Lung (tissue), 12 donors: ENCODE measurements around the gene PLVAP. TPM values are rescaled to one million over a fixed set of nuclear protein-coding genes. Genes with fewer than 3 reads are reported as not detected.

Experiments
- ATAC-seq: fragments of 200-7000 bp; cut with Tn5 transposase; one replicate; pipeline ENCODE4 v1.9.1; 2020; ENCODE audit warnings: moderate number of reproducible peaks; ENCODE audit not compliant: insufficient read depth, low FRiP score
- DNase-seq, 3 donors: peaks; one replicate each; pipeline ENCODE4 v3.0.0-alpha.2; 2013 to 2017
- H3K27ac ChIP-seq, 2 donors: one replicate each; pipeline ENCODE4 v1.5.1; 2013; ENCODE audit warnings: mild to moderate bottlenecking in 2 of 2, moderate library complexity in 2 of 2, control low read depth in 1 of 2, inconsistent platforms in 1 of 2, low read depth in 1 of 2, low read length in 1 of 2
- H3K27me3 ChIP-seq, 3 donors: one replicate each; pipeline ENCODE4 v1.5.1; 2013; ENCODE audit warnings: low read length in 2 of 3; ENCODE audit not compliant: control insufficient read depth in 3 of 3, insufficient read depth in 3 of 3
- H3K36me3 ChIP-seq, 4 donors: one replicate each; pipeline ENCODE4 v1.5.1; 2013; ENCODE audit warnings: low read length in 4 of 4, mild to moderate bottlenecking in 1 of 4, moderate library complexity in 1 of 4; ENCODE audit not compliant: control insufficient read depth in 4 of 4, insufficient read depth in 4 of 4
- H3K4me1 ChIP-seq, 5 donors: one replicate each; pipeline ENCODE4 v1.5.1; 2013; ENCODE audit warnings: low read length in 5 of 5, mild to moderate bottlenecking in 2 of 5, moderate library complexity in 1 of 5; ENCODE audit not compliant: control insufficient read depth in 5 of 5, insufficient read depth in 5 of 5
- H3K4me3 ChIP-seq: one replicate; pipeline ENCODE4 v1.5.1; 2013; ENCODE audit warnings: mild to moderate bottlenecking, control low read depth, moderate library complexity
- H3K9ac ChIP-seq, 2 donors: one replicate each; pipeline ENCODE4 v1.5.1; 2013; ENCODE audit warnings: low read length in 2 of 2, control low read depth in 1 of 2; ENCODE audit not compliant: insufficient read depth in 1 of 2
- H3K9me3 ChIP-seq, 4 donors: one replicate each; pipeline ENCODE4 v1.5.1; 2013; ENCODE audit warnings: low read length in 3 of 4, mild to moderate bottlenecking in 1 of 4, moderate library complexity in 1 of 4; ENCODE audit not compliant: control insufficient read depth in 4 of 4, insufficient read depth in 3 of 4
- WGBS, 2 donors: extraction: QIAGEN DNeasy Blood & Tissue Kit; methylation state at CpG; one replicate each; pipeline ENCODE4 v1.1.7; 2013; 5-methylcytosine and 5-hydroxymethylcytosine counted together
- polyA plus RNA-seq, 2 donors: library from polyadenylated mRNA; stranded (reverse); fragments of 200-250 nt; gene quantifications; one replicate each; pipeline ENCODE4 v1.2.1, GENCODE V29; 2013
- total RNA-seq, 2 donors: library from RNA; depleted of rRNA in 1 of 2; stranded (reverse); fragments of >200 nt in 1 of 2; gene quantifications; one replicate each; pipeline ENCODE4 v1.2.1, GENCODE V29; 2014 to 2021
- TF ChIP-seq, protein P1 (sequence below): IDR thresholded peaks from 2 replicates; pipeline ENCODE4 v1.5.1; 2012; ENCODE audit warnings: mild to moderate bottlenecking; ENCODE audit errors: control extremely low read depth, extremely low read depth
- donor health status: control.
- donor health status: control.
- donor health status: Bipolar disorder and iron deficiency.
- donor health status: healthy.
- donor health status: DM: yes; HTN: yes; CAD: no.

Gene PLVAP
- total and polyA plus RNA-seq, 4 donors = 6.4 to 55.0 (median 25.8) TPM

DNA sequence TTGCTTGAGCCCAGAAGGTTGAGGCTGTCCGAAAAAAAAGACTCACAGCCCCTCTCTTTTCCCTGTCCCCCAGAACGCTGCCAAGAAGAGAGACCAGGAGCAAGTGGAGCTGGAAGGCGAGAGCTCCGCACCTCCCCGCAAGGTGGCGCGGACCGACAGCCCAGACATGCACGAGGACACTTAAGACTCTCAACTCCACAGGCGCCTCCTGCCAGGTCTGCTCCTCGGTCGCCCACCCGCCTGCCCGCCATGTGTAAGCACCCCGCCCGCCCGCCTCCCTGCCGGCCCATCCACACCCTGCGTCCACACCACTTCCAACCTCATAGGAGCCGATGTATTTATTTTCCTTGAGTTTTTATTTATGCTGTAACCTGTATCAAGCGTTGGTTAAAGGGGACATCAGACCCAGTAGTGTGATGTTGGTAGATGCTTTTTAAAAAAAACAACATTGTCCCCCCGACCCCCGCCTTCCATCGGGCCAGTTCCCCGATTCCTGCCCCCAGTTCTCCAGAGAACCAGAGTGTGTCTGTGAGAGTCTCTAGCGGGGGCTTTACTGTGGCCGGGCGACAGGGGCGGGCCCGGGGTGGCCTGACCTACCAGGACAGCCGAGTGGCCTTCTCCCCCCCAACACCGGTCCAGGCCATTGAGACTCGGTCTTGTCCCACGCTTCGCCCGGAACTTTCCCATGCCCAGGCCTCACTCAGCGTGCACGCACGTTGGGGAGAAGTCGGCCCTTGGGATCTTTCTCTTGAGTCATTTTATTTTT is 57.5 kb downstream of the PLVAP start:
- TF ChIP-seq, protein P1, sequence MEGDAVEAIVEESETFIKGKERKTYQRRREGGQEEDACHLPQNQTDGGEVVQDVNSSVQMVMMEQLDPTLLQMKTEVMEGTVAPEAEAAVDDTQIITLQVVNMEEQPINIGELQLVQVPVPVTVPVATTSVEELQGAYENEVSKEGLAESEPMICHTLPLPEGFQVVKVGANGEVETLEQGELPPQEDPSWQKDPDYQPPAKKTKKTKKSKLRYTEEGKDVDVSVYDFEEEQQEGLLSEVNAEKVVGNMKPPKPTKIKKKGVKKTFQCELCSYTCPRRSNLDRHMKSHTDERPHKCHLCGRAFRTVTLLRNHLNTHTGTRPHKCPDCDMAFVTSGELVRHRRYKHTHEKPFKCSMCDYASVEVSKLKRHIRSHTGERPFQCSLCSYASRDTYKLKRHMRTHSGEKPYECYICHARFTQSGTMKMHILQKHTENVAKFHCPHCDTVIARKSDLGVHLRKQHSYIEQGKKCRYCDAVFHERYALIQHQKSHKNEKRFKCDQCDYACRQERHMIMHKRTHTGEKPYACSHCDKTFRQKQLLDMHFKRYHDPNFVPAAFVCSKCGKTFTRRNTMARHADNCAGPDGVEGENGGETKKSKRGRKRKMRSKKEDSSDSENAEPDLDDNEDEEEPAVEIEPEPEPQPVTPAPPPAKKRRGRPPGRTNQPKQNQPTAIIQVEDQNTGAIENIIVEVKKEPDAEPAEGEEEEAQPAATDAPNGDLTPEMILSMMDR = no peak
- 93 to 96% methylated on average over 40 of the region's 40 CpGs for WGBS, 2 donors
- no peak for ATAC-seq
- no peak overlapping the region for H3K9ac ChIP-seq
- peaks cover 8 to 42% (median 18%) of the 10 kb centered on the region in 4 donors for H3K36me3 ChIP-seq
- no peaks in the 10 kb centered on the region for H3K27me3 ChIP-seq
- H3K4me1 ChIP-seq = peaks cover 0 to 6% (median 0%) of the 10 kb centered on the region in 5 donors
- no peak overlapping the region for H3K4me3 ChIP-seq
- DNase-seq = no peak
- H3K9me3 ChIP-seq = peaks cover 0 to 2% (median 0%) of the 10 kb centered on the region in 4 donors
- no peak overlapping the region for H3K27ac ChIP-seq

DNA sequence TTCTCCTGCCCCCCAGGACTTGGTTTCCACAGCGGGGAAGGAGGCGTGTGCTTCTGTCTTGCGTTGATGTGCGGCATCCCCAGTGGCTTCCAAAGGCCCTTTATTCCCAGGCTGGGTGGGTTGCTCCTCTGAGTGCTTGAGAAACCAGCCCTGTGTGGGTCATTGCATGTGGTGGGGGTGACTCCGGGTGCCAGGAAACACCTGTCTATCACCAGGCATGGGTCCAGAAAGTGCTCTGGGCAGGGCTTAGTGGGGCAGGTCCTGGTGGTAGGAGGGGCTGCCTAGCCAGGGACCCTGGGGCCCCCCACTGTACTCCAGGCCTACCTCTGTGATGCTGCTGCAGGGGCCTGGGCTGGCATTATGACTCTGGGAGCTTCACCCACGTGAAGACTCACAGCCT is 58.2 kb downstream of the PLVAP start:
- ATAC-seq = no peak
- no peak overlapping the region for H3K27ac ChIP-seq
- 68 to 74% methylated on average over 6 of the region's 6 CpGs for WGBS, 2 donors
- peaks cover 13 to 48% (median 19%) of the 10 kb centered on the region in 4 donors for H3K36me3 ChIP-seq
- H3K27me3 ChIP-seq = no peaks in the 10 kb centered on the region
- H3K9ac ChIP-seq = no peak overlapping the region
- TF ChIP-seq, protein P1 = no peak
- H3K9me3 ChIP-seq = peaks cover 0 to 2% (median 0%) of the 10 kb centered on the region in 4 donors
- DNase-seq = no peak
- H3K4me1 ChIP-seq = peaks cover 0 to 6% (median 0%) of the 10 kb centered on the region in 5 donors
- no peak overlapping the region for H3K4me3 ChIP-seq

DNA sequence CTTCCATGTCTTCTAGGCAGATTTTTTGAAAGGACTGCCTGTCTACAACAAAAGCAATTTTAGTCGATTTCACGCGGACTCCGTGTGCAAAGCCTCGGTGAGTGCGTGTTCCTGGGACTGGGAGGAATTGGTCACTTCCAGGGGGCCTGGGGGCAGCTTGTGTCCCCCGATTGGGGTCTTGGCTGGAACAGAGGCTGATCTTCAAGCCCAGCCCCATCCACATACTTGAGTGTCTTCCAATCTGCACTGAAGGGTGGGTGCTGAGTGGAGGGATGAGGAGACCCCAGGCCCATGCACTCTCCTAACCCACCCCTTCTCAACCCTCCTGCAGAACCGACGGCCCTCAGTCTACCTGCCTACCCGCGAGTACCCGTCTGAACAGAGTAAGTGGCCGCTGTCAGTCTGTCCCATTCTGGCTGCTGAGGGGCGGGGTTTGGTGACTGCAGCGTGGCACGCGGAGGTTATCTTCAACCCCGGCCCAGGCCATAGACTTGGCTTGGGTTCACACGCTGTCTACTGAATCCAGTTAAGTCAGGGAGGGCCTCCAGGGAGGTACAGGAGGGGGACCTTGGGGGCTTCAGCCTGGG is 63.0 kb downstream of the PLVAP start:
- Histone ChIP-seq H3K4me1 (peaks cover 0 to 8% (median 6%) of the 10 kb centered on the region in 5 donors), H3K27me3 (no peaks in the 10 kb centered on the region), H3K27ac (no peak overlapping the region), H3K9me3 (no peaks in the 10 kb centered on the region), H3K4me3 (no peak overlapping the region), H3K36me3 (peaks cover 11 to 37% (median 12%) of the 10 kb centered on the region in 4 donors), H3K9ac (no peak overlapping the region)
- no peak for DNase-seq
- WGBS, 2 donors = 94 to 97% methylated on average over 19 of the region's 19 CpGs
- TF ChIP-seq, protein P1 = no peak
- no peak for ATAC-seq
